Measurements from ENCODE around the gene DIDO1. TPM values are rescaled to one million over a fixed set of nuclear protein-coding genes. Genes with fewer than 3 reads are reported as not detected.

The DIDO1 gene
- total and polyA plus RNA-seq, 2 of the 13 experiments (the other 11 are each of a cell fraction or from before 2014, with no cell fraction given), result 75.0 to 75.1 TPM

DNA sequence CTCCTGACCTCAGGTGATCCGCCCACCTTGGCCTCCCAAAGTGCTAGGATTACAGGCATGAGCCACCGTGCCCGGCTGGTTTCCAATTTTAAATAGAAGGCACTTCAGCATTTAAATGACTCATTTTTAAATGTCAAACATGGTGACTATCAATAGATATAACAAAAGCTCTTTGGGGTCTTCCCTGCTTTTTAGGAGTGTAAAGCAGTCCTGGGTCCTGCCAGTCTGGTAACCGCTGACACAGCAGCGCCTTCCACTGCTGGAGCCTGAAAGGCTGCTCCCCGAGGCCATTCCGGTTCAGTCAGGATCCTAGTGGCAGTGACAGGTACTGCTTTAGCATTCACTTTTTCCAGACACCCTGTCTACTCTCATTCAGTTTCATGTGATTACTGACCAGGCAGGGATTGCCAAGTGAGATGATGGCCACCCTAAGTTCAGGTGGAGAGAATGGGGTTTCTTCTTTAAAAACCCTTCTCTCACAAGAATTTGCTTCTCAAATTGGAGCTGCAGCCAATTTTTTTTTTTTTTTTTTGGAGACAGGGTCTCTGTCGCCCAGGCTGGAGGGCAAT lies 5.1 kb downstream of the DIDO1 start (continued):
- TF ChIP-seq, protein P1, sequence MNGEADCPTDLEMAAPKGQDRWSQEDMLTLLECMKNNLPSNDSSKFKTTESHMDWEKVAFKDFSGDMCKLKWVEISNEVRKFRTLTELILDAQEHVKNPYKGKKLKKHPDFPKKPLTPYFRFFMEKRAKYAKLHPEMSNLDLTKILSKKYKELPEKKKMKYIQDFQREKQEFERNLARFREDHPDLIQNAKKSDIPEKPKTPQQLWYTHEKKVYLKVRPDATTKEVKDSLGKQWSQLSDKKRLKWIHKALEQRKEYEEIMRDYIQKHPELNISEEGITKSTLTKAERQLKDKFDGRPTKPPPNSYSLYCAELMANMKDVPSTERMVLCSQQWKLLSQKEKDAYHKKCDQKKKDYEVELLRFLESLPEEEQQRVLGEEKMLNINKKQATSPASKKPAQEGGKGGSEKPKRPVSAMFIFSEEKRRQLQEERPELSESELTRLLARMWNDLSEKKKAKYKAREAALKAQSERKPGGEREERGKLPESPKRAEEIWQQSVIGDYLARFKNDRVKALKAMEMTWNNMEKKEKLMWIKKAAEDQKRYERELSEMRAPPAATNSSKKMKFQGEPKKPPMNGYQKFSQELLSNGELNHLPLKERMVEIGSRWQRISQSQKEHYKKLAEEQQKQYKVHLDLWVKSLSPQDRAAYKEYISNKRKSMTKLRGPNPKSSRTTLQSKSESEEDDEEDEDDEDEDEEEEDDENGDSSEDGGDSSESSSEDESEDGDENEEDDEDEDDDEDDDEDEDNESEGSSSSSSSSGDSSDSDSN (CRISPR knock-in tag; IDR thresholded peaks at IDR 0.05), result 0 out of 2 replicates have a peak, but pooled peaks have one; percentile 39
- TF ChIP-seq ZNF720 (CRISPR knock-in tag; IDR thresholded peaks at IDR 0.05), result no peak
- peak; percentile 33; the same call in 1 of the 2 replicates for TF ChIP-seq CBFB (CRISPR knock-in tag; IDR thresholded peaks at IDR 0.05)
- 0 out of 2 replicates have a peak, but pooled peaks have one; percentile 53 for TF ChIP-seq SMYD3 (CRISPR knock-in tag; IDR thresholded peaks at IDR 0.05)
- TF ChIP-seq, protein P2, sequence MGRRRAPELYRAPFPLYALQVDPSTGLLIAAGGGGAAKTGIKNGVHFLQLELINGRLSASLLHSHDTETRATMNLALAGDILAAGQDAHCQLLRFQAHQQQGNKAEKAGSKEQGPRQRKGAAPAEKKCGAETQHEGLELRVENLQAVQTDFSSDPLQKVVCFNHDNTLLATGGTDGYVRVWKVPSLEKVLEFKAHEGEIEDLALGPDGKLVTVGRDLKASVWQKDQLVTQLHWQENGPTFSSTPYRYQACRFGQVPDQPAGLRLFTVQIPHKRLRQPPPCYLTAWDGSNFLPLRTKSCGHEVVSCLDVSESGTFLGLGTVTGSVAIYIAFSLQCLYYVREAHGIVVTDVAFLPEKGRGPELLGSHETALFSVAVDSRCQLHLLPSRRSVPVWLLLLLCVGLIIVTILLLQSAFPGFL (CRISPR knock-in tag; IDR thresholded peaks at IDR 0.05), result no peak
- TF ChIP-seq RBAK (CRISPR knock-in tag; IDR thresholded peaks at IDR 0.05), result no peak
- TF ChIP-seq HNF4A (CRISPR knock-in tag; IDR thresholded peaks at IDR 0.05), result peak; percentile 31; the same call in 1 of the 2 replicates
- TF ChIP-seq GABPA (IDR thresholded peaks at IDR 0.05; ENCODE audit: low read depth, low read length), result no peak
- peak; percentile 36; the same call in 1 of the 2 replicates for TF ChIP-seq GABPA (CRISPR knock-in tag; IDR thresholded peaks at IDR 0.05; ENCODE audit: low read depth)
- TF ChIP-seq THAP11 (CRISPR knock-in tag; IDR thresholded peaks at IDR 0.05), result peak; percentile 56; the same call in 1 of the 2 replicates
- peak; percentile 69; the same call in 1 of the 2 replicates for TF ChIP-seq FOXC1 (CRISPR knock-in tag; IDR thresholded peaks at IDR 0.05; ENCODE audit: borderline replicate concordance)
- TF ChIP-seq ZNF335 (CRISPR knock-in tag; IDR thresholded peaks at IDR 0.05), result peak; percentile 37; the same call in 1 of the 2 replicates
- TF ChIP-seq, protein P3, sequence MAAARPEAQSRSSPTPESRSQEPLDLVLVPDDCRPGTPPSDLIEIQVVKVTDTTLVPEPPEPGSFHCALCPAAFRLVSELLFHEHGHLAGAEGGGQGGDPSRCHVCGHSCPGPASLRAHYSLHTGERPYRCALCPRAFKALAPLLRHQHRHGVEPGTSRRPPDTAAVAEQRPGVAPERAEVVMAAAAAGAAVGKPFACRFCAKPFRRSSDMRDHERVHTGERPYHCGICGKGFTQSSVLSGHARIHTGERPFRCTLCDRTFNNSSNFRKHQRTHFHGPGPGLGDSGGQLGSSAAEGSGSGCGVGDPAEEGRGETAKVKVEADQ (CRISPR knock-in tag; IDR thresholded peaks at IDR 0.05; ENCODE audit: borderline replicate concordance), result no peak
- TF ChIP-seq, protein P4, sequence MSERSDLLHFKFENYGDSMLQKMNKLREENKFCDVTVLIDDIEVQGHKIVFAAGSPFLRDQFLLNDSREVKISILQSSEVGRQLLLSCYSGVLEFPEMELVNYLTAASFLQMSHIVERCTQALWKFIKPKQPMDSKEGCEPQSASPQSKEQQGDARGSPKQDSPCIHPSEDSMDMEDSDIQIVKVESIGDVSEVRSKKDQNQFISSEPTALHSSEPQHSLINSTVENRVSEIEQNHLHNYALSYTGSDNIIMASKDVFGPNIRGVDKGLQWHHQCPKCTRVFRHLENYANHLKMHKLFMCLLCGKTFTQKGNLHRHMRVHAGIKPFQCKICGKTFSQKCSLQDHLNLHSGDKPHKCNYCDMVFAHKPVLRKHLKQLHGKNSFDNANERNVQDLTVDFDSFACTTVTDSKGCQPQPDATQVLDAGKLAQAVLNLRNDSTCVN (CRISPR knock-in tag; IDR thresholded peaks at IDR 0.05; ENCODE audit: borderline replicate concordance), result peak; percentile 53; the same call in 1 of the 2 replicates
- TF ChIP-seq, protein P5, sequence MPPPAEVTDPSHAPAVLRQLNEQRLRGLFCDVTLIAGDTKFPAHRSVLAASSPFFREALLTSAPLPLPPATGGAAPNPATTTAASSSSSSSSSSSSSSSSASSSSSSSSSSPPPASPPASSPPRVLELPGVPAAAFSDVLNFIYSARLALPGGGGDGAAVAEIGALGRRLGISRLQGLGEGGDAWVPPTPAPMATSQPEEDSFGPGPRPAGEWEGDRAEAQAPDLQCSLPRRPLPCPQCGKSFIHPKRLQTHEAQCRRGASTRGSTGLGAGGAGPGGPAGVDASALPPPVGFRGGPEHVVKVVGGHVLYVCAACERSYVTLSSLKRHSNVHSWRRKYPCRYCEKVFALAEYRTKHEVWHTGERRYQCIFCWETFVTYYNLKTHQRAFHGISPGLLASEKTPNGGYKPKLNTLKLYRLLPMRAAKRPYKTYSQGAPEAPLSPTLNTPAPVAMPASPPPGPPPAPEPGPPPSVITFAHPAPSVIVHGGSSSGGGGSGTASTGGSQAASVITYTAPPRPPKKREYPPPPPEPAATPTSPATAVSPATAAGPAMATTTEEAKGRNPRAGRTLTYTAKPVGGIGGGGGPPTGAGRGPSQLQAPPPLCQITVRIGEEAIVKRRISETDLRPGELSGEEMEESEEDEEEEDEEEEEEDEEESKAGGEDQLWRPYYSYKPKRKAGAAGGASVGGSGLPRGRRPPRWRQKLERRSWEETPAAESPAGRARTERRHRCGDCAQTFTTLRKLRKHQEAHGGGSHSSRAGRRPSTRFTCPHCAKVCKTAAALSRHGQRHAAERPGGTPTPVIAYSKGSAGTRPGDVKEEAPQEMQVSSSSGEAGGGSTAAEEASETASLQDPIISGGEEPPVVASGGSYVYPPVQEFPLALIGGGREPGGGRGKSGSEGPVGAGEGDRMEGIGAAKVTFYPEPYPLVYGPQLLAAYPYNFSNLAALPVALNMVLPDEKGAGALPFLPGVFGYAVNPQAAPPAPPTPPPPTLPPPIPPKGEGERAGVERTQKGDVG (CRISPR knock-in tag; IDR thresholded peaks at IDR 0.05; ENCODE audit: borderline replicate concordance), result peak; percentile 81; the same call in 1 of the 2 replicates
- peak; percentile 30; the same call in 1 of the 2 replicates for TF ChIP-seq FOSL2 (CRISPR knock-in tag; IDR thresholded peaks at IDR 0.05)
- TF ChIP-seq ZNF17 (CRISPR knock-in tag; IDR thresholded peaks at IDR 0.05), result no peak
- TF ChIP-seq MBD4 (IDR thresholded peaks at IDR 0.05; ENCODE audit: borderline replicate concordance, low read length), result no peak
- TF ChIP-seq, protein P6, sequence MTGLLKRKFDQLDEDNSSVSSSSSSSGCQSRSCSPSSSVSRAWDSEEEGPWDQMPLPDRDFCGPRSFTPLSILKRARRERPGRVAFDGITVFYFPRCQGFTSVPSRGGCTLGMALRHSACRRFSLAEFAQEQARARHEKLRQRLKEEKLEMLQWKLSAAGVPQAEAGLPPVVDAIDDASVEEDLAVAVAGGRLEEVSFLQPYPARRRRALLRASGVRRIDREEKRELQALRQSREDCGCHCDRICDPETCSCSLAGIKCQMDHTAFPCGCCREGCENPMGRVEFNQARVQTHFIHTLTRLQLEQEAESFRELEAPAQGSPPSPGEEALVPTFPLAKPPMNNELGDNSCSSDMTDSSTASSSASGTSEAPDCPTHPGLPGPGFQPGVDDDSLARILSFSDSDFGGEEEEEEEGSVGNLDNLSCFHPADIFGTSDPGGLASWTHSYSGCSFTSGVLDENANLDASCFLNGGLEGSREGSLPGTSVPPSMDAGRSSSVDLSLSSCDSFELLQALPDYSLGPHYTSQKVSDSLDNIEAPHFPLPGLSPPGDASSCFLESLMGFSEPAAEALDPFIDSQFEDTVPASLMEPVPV (CRISPR knock-in tag; IDR thresholded peaks at IDR 0.05), result no peak
- TF ChIP-seq NCOA2 (CRISPR knock-in tag; IDR thresholded peaks at IDR 0.05), result peak; percentile 49; the same call in 1 of the 2 replicates

All from HepG2 (cell line).